ENCODE data around the gene PIAS4. TPM values are rescaled to one million over a fixed set of nuclear protein-coding genes. Genes with fewer than 3 reads are reported as not detected.

PIAS4 gene
- total RNA-seq, 2 donors from 2014 or later, result 10.9 to 11.4 TPM

DNA sequence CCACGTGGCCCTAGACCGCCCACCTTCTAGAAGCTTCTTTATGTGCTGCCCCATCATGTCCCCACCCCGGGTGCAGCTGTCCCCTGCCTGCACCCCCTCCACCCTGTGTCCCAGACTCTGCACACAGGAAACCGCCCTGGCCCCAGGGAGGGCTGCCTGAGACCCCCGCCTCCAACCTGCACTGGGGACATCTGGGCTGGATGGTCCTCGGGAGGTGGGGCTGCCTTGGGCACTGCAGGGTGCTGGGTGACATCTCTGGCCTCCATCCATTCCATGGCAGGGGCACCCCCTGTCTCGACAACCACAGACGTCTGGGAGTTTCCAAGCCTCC lies 77.0 kb downstream of the PIAS4 start:
- peaks cover 0 to 10% of the 10 kb centered on the region in 2 donors for H3K4me1 ChIP-seq
- H3K36me3 ChIP-seq, result peaks cover 2% of the 10 kb centered on the region
- H3K27me3 ChIP-seq, result no peaks in the 10 kb centered on the region
- no peak for DNase-seq (ENCODE audit: low spot score)
- H3K27ac ChIP-seq, result no peak overlapping the region
- H3K4me3 ChIP-seq, result peak overlapping the region in 1 of 2 donors; percentile 28
- TF ChIP-seq CTCF (IDR thresholded peaks at IDR 0.05), result no peak
- no peaks in the 10 kb centered on the region for H3K9me3 ChIP-seq

DNA sequence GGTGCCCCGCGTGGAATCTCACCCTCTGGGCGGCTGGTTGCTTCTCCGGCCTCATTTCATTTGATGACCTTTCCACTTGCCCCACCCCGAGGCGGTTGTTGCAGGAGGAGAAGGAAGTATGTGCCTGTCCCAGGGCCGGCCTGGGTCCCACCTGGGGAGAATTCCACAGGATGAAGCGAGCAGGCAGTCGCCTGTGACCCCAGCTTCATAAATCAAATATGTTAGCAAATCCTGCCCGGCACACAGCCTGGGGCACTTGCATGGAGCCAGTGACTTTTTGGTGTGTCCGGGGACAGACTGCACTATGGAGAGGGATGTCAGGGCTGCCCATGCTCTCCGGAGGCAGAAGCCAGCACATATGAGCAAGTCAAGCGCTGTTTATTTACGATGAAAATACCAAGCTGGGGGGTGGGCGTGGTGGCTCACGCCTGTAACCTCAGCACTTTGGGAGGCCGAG lies 78.9 kb downstream of the PIAS4 start:
- DNase-seq (ENCODE audit: low spot score), result no peak
- Histone ChIP-seq H3K9me3 (no peaks in the 10 kb centered on the region), H3K27ac (no peak overlapping the region), H3K4me1 (peaks cover 0 to 10% of the 10 kb centered on the region in 2 donors), H3K27me3 (no peaks in the 10 kb centered on the region), H3K36me3 (peaks cover 14% of the 10 kb centered on the region), H3K4me3 (no peak overlapping the region)
- no peak for TF ChIP-seq CTCF (IDR thresholded peaks at IDR 0.05)

DNA sequence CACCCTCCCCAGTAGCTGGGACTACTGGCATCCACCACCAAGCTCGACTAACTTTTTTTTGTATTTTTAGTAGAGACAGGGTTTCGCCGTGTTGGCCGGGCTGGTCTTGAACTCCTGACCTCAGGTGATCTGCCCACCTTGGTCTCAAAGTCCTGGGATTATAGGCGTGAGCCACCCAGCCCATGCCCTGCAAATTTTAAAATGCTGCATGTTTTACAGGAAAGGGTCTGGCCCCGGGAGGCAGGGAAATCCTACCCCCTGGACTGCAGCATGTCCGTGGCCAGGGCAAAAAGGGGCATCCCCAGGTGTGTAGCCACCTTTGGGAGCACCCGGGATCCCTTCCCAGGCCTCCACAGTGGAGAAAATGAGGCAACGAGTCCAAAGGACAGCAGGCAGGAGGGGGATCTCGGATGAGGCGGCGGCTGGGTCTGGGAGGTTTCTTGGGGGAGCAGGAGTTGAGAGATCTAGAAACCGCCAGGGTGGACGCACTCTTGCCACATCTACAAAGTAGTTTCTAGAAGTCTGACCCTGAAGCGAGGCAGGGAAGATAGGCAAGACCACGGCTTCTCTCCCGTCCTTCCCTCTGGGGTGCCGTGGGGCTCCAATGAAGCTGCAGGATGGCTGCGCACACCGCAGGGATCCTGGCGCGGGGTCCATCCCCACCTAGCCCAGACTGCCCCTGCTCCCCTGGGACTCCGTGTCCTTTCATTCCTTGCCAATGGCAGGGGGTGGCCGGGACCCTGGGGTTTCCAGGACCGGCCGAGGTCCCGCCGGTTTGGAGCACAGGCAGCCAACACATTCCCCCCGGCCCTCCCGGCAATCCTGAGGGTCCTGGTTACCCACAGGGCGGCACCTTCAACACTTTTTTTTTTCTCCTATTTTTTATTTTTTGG lies 80.5 kb downstream of the PIAS4 start:
- H3K4me1 ChIP-seq, result peaks cover 0 to 10% of the 10 kb centered on the region in 2 donors
- H3K27me3 ChIP-seq, result no peaks in the 10 kb centered on the region
- no peak overlapping the region for H3K4me3 ChIP-seq
- no peak for DNase-seq (ENCODE audit: low spot score)
- no peaks in the 10 kb centered on the region for H3K9me3 ChIP-seq
- peaks cover 21% of the 10 kb centered on the region for H3K36me3 ChIP-seq
- no peak for TF ChIP-seq CTCF (IDR thresholded peaks at IDR 0.05)
- H3K27ac ChIP-seq, result no peak overlapping the region

- no peak for DNase-seq (ENCODE audit: low spot score)
- H3K4me3 ChIP-seq, result peak overlapping the region in 1 of 2 donors; percentile 13
- TF ChIP-seq CTCF (IDR thresholded peaks at IDR 0.05), result no peak
- H3K27ac ChIP-seq, result no peak overlapping the region
- H3K27me3 ChIP-seq, result no peaks in the 10 kb centered on the region
- H3K4me1 ChIP-seq, result peaks cover 0 to 4% of the 10 kb centered on the region in 2 donors
- peaks cover 26% of the 10 kb centered on the region for H3K36me3 ChIP-seq
- no peaks in the 10 kb centered on the region for H3K9me3 ChIP-seq
Observed at GRCh38 chr19:4088975-4089374, 81.4 kb downstream of the PIAS4 start.

MicroRNAs encoded within 50 kb of the gene (microRNA counts, 767-probe panel; counts per million panel counts)
- microRNA hsa-miR-637, result 0 to 31.0 counts per million in 2 donors

Small RNA genes within 50 kb of the gene (microRNA-seq; reads per million reads assigned to microRNA genes)
- gene MIR637 (ENCODE audit: borderline number of aligned reads in 2 of 2, borderline replicate concordance in 1 of 2), result 0 reads per million in 2 donors

Other genes starting within 250 kb of the PIAS4 start
- gene APBA3, start 246.0 kb upstream of the PIAS4 start, total RNA-seq, result 10 to 100 TPM; 14.7 to 24.8 TPM
- 10 to 100 TPM; 81.0 to 84.4 TPM for gene MRPL54, start 245.1 kb upstream of the PIAS4 start, total RNA-seq
- gene RAX2, start 235.5 kb upstream of the PIAS4 start, total RNA-seq, result not detected
- gene MATK, start 221.4 kb upstream of the PIAS4 start, total RNA-seq, result 1 to 10 TPM in 1 of 2 donors, under 1 TPM in 1; 0.26 to 1.5 TPM
- not detected for gene ZFR2, start 138.7 kb upstream of the PIAS4 start, total RNA-seq
- gene ATCAY, start 127.1 kb upstream of the PIAS4 start, total RNA-seq, result not detected
- gene NMRK2, start 74.7 kb upstream of the PIAS4 start, total RNA-seq, result 1,000 to 10,000 TPM; 1,342 to 2,195 TPM
- gene DAPK3, start 36.6 kb upstream of the PIAS4 start, total RNA-seq, result 100 to 1,000 TPM in 1 of 2 donors, 10 to 100 TPM in 1; 46.2 to 202 TPM
- gene EEF2, start 22.3 kb upstream of the PIAS4 start, total RNA-seq, result 1,000 to 10,000 TPM; 1,205 to 1,737 TPM
- 10 to 100 TPM; 33.8 to 50.0 TPM for gene ZBTB7A, start 59.2 kb downstream of the PIAS4 start, total RNA-seq
- gene MAP2K2, start 116.4 kb downstream of the PIAS4 start, total RNA-seq, result 10 to 100 TPM; 82.2 to 97.4 TPM
- not detected for gene CREB3L3, start 145.9 kb downstream of the PIAS4 start, total RNA-seq
- gene SIRT6, start 174.8 kb downstream of the PIAS4 start, total RNA-seq, result 10 to 100 TPM; 10.9 to 15.9 TPM
- 1 to 10 TPM in 1 of 2 donors, under 1 TPM in 1; 0.39 to 1.7 TPM for gene ANKRD24, start 175.0 kb downstream of the PIAS4 start, total RNA-seq
- 1 to 10 TPM; 1.7 to 2.6 TPM for gene EBI3, start 221.8 kb downstream of the PIAS4 start, total RNA-seq
- 10 to 100 TPM in 1 of 2 donors, 1 to 10 TPM in 1; 9.1 to 17.6 TPM for gene YJU2, start 239.3 kb downstream of the PIAS4 start, total RNA-seq

Measured in right atrium auricular region (tissue), 2 donors.